ENCODE results near the gene ANKFN1. TPM values are rescaled to one million over a fixed set of nuclear protein-coding genes. Genes with fewer than 3 reads are reported as not detected.

ANKFN1 gene
- total and polyA plus RNA-seq, 10 of the 15 experiments (the other 5 are each of a cell fraction or from before 2014, with no cell fraction given) = 0.19 TPM; not detected in 9

DNA sequence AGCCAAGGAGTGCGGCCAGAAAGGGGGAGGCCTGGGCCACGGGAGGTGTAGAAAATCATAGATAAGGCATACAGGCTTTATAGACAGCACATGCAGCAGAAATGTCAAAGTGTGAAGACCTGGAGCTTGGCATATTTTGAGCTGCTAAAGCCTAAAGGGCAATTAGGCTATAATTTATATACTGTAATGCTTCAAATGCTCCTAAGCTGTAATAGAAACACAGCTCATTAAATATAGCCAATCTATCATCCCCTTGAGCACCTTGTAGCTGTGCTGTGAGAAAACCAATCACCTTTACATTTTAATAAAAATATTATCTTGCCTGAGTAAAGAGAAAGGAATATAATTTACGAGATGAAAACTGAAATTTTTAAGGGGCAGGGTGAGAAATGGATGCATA is 342.3 kb downstream of the ANKFN1 start:
- H4K20me1 ChIP-seq (ENCODE audit: control insufficient read depth, insufficient read depth) = no peaks in the 10 kb centered on the region
- H2AFZ ChIP-seq (ENCODE audit: control insufficient read depth, low read depth, low read length) = no peak overlapping the region
- H3K4me2 ChIP-seq (ENCODE audit: control insufficient read depth, insufficient read depth) = no peak overlapping the region
- intact Hi-C loops (cut with micrococcal nuclease; ENCODE audit: unreplicated experiment) = no loop called here
- H3K27ac ChIP-seq (ENCODE audit: control insufficient read depth, insufficient read depth) = no peak overlapping the region
- no peak overlapping the region for H3K9ac ChIP-seq (ENCODE audit: control insufficient read depth, insufficient read depth, low read length)
- H3K36me3 ChIP-seq (ENCODE audit: control insufficient read depth in 2 of 2, insufficient read depth in 2 of 2, low read length in 1 of 2) = no peaks in the 10 kb centered on the region
- H3K4me1 ChIP-seq (ENCODE audit: control insufficient read depth, insufficient read depth, low read length) = no peaks in the 10 kb centered on the region
- ChIA-PET CTCF (interaction anchor here (0.9 to 2.9 kb wide), 2 partner anchors 8 to 221 kb away, joined by 3 to 10 read pairs; no protein-coding TSS in a partner anchor), SMC1A (ENCODE audit: uncharacterized antibody, unreplicated experiment) (no interaction called here), RAD21 (ENCODE audit: unreplicated experiment) (no interaction called here), POLR2A (no interaction called here)
- DNase-seq (ENCODE audit: low read depth, low spot score) (no peak), FAIRE-seq (no peak), ATAC-seq (no peak)
- BruUV-seq (replicated peaks) = no TSS peak
- no peak overlapping the region for H3K4me3 ChIP-seq
- no peaks in the 10 kb centered on the region for H3K9me3 ChIP-seq (replicated peaks; ENCODE audit: control insufficient read depth, insufficient read depth, low read length)
- 0 out of 4 replicates have a peak, but pooled peaks cover 0 to 4% of the 10 kb centered on the region in 2 experiments for H3K27me3 ChIP-seq (replicated peaks in 1 of 2; ENCODE audit: control insufficient read depth in 2 of 2, insufficient read depth in 2 of 2, low read length in 1 of 2)
- no peaks in the 10 kb centered on the region for H3K79me2 ChIP-seq (ENCODE audit: control insufficient read depth, insufficient read depth, low read length)
- whole genome bisulfite sequencing (ENCODE audit: insufficient coverage, insufficient replicate concordance, low lambda C conversion rate, missing lambda C conversion rate) = 0% methylated on average over 3 of the region's 3 CpGs
- in situ Hi-C loops (cut with MboI) = no loop called here
- TF ChIP-seq CBX3 (IDR thresholded peaks at IDR 0.05; ENCODE audit: borderline replicate concordance, low read depth) (no peak), CBFB (IDR thresholded peaks at IDR 0.05; ENCODE audit: low read depth) (no peak), EP300 (IDR thresholded peaks at IDR 0.05; ENCODE audit: borderline replicate concordance in 1 of 2, control insufficient read depth in 1 of 2, low read depth in 2 of 2, low read length in 2 of 2) (no peak), EZH2 (IDR thresholded peaks at IDR 0.05; ENCODE audit: borderline replicate concordance, control insufficient read depth, low read depth, low read length) (no peak), ZNF384 (IDR thresholded peaks at IDR 0.05; ENCODE audit: borderline replicate concordance, low read depth, low read length) (no peak), TCF12 (IDR thresholded peaks at IDR 0.05; ENCODE audit: low read depth, low read length) (no peak)
- TF ChIP-seq, protein P1, sequence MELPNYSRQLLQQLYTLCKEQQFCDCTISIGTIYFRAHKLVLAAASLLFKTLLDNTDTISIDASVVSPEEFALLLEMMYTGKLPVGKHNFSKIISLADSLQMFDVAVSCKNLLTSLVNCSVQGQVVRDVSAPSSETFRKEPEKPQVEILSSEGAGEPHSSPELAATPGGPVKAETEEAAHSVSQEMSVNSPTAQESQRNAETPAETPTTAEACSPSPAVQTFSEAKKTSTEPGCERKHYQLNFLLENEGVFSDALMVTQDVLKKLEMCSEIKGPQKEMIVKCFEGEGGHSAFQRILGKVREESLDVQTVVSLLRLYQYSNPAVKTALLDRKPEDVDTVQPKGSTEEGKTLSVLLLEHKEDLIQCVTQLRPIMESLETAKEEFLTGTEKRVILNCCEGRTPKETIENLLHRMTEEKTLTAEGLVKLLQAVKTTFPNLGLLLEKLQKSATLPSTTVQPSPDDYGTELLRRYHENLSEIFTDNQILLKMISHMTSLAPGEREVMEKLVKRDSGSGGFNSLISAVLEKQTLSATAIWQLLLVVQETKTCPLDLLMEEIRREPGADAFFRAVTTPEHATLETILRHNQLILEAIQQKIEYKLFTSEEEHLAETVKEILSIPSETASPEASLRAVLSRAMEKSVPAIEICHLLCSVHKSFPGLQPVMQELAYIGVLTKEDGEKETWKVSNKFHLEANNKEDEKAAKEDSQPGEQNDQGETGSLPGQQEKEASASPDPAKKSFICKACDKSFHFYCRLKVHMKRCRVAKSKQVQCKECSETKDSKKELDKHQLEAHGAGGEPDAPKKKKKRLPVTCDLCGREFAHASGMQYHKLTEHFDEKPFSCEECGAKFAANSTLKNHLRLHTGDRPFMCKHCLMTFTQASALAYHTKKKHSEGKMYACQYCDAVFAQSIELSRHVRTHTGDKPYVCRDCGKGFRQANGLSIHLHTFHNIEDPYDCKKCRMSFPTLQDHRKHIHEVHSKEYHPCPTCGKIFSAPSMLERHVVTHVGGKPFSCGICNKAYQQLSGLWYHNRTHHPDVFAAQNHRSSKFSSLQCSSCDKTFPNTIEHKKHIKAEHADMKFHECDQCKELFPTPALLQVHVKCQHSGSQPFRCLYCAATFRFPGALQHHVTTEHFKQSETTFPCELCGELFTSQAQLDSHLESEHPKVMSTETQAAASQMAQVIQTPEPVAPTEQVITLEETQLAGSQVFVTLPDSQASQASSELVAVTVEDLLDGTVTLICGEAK (IDR thresholded peaks at IDR 0.05; ENCODE audit: borderline replicate concordance) = no peak
